H7 (cell line): ENCODE results near the gene SH3BGRL. TPM values are rescaled to one million over a fixed set of nuclear protein-coding genes. Genes with fewer than 3 reads are reported as not detected.

ENCODE experiments used
- DNase-seq: peaks from one replicate; pipeline ENCODE4 v3.0.0; 2012
- H3K27me3 ChIP-seq: 2 replicates; pipeline ENCODE4 v1.6.0; 2011; ENCODE audit warnings: mild to moderate bottlenecking, low read length; ENCODE audit not compliant: control insufficient read depth, insufficient read depth
- H3K36me3 ChIP-seq: replicated peaks from 2 replicates; pipeline ENCODE4 v1.5.1; 2011; ENCODE audit warnings: low read length; ENCODE audit not compliant: control insufficient read depth, insufficient read depth
- H3K4me3 ChIP-seq: 2 replicates; pipeline ENCODE4 v1.5.1; 2011; ENCODE audit warnings: low read depth, mild to moderate bottlenecking, control low read depth, low read length, moderate library complexity; ENCODE audit not compliant: insufficient read depth
- total RNA-seq: library from RNA; depleted of rRNA; stranded (reverse); fragments of >200 nt; shearing (Covaris generic); gene quantifications from 2 replicates; pipeline ENCODE4 v1.2.3, GENCODE V29; 2014; rRNA removed

The SH3BGRL gene
- total RNA-seq, result 51.7 and 65.3 TPM in 2 replicates

DNA sequence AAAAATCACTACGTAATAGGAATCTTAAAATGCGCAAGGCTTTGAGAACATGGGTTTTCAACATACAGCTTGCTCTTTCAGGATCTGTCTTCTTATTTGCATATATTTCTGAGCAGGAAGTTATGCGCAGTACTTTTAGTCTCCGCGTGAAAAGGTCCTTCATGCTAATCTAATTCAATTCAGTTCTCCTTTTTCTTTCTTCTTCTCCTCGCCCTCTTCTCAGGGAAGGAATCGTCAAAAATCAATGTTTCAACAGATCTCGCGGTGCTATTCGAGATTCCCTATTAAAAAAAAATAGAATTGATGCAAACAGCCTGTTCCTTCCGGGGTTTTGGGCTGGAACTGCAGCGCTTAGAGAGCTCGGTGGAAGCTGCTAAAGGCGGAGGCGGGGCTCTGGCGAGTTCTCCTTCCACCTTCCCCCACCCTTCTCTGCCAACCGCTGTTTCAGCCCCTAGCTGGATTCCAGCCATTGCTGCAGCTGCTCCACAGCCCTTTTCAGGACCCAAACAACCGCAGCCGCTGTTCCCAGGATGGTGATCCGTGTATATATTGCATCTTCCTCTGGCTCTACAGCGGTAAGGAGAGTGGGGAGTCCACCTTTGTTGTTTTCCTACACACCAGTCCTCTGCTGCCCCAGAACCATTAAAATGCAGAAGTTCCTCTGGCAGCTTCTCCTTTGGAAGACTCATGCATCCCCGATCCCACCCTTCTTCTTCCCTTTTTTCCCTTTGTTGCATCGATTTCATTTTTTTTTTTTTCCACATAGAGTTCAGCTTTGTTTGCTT lies at the start of gene SH3BGRL, which contains the start of gene HMGN5:
TSS of gene SH3BGRL (plus strand) at position 432 of the 785 bp plus-strand sequence. CDS start at position 531, 99 bp downstream.
TSS of gene HMGN5 (minus strand) at position 243 of the 785 bp plus-strand sequence. CDS start 80,364 bp downstream, outside the sequence.
- Histone ChIP-seq H3K36me3 (no peaks in the 10 kb centered on the region), H3K4me3 (peak within 1 kb of the TSS; percentile 43), H3K27me3 (no peaks in the 10 kb centered on the region)
- peak; percentile 35 for DNase-seq

DNA sequence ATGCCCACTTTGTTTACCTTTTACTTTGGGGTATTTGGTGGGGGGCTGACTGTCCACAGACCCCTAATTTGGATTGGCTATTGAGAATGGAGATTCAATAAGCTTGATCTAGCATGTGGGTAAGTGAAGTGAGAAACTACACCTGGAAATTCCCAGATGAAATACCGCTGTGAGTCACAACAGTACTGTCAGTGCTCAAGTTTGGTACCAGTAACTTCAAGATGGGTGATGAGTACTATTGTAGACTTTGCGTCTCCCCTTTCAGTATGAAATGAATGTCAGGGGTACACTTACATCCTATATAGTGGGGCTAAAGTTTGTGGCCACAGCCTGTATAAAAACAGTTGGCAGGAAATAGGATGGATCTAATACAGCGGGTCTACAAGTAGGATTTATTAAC lies 33.5 kb upstream of the SH3BGRL start:
- no peaks in the 10 kb centered on the region for H3K27me3 ChIP-seq

DNA sequence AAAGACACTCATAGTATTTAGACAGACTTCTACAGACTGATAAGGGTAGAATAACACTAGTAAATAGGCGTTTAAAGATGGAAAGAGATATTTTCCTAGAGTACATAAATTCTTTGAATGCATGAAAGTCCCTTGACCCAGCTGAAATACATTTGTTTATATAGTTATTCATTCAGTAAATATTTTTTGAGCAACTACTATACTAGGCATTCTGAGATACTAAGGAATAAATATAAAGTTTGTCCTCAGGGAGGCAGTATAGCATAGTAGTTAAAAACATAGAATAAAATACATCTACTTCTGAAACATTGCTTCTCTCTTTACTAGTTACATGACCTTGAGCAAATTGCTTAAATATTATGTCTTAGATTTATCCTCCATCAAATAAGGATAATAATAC lies 27.6 kb upstream of the SH3BGRL start:
- Histone ChIP-seq H3K4me3 (no peak overlapping the region), H3K36me3 (no peaks in the 10 kb centered on the region), H3K27me3 (no peaks in the 10 kb centered on the region)
- DNase-seq, result peak; percentile 1

More for the DNA sequence above, 33.5 kb upstream of the SH3BGRL start:
- no peaks in the 10 kb centered on the region for H3K36me3 ChIP-seq
- DNase-seq, result no peak
- no peak overlapping the region for H3K4me3 ChIP-seq

DNA sequence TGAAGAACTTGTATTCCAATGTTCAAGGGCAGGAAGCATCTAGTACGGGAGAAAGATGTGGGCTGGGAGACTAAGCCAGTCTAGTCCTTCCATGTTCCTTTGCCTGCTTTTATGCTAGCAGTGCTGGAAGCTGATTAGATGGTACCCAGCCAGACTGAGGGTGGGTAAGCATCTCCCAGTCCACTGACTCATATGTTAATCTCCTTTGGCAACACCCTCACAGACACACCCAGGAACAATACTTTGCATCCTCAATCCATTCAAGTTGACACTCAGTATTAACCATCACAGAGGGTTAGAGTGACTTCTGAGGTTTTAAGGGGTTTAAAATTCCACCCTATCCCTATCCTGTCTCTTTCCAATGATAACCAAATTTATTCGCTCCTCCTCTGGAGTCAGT lies 6.6 kb upstream of the SH3BGRL start:
- DNase-seq, result no peak
- no peak overlapping the region for H3K4me3 ChIP-seq
- no peaks in the 10 kb centered on the region for H3K27me3 ChIP-seq

DNA sequence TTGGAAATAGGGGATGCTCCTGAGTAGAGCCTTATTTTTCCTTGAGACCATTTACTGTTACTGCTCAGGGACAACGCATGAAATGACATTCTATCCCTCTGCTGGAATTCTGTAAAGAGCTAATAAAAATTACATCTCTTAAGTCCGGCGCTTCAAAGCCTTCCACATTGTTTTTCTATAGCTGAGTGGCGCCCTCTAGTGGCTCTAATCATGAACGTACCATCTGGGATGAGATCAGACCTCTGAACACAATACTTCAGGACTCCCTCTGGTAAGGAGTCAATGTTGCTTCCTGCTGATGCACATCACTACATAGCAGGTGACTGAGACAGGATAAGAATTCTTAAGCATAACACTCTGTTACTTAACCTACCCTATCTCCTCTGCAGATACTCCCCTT lies 6.2 kb upstream of the SH3BGRL start:
- H3K36me3 ChIP-seq, result no peaks in the 10 kb centered on the region
- peak; percentile 19 for DNase-seq
- no peaks in the 10 kb centered on the region for H3K27me3 ChIP-seq
- H3K4me3 ChIP-seq, result no peak overlapping the region

More for the DNA sequence above, 6.6 kb upstream of the SH3BGRL start:
- H3K36me3 ChIP-seq, result no peaks in the 10 kb centered on the region

- DNase-seq, result no peak
- no peak overlapping the region for H3K4me3 ChIP-seq
- H3K36me3 ChIP-seq, result no peaks in the 10 kb centered on the region
- no peaks in the 10 kb centered on the region for H3K27me3 ChIP-seq
Measured at GRCh38 chrX:81201071-81201470, 831 bp upstream of the SH3BGRL start.

GRCh38 chrX:81202456-81202819 lies 536 bp downstream of the SH3BGRL start:
- no peak for DNase-seq
- Histone ChIP-seq H3K27me3 (no peaks in the 10 kb centered on the region), H3K4me3 (peak overlapping the region; percentile 43), H3K36me3 (no peaks in the 10 kb centered on the region)

DNA sequence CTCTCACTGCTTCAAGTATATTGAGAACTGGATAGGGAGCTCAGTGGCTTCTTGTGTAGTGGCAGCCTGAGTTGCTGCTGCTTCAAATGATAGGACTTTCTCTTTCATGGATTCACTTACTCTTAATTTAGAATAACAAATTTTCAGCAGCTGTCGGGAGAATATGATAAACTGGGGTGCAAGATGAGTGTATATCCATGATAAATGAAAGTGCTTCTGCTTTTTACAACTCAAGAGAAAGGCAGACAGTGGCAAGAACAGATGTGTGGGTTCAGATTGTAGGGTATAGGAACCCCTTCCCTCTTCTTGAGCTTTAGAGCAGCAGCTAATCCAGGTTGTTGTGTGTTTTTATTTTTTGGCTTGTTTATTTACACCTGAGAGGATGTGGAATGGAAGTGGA lies 1.0 kb downstream of the SH3BGRL start:
- no peaks in the 10 kb centered on the region for H3K36me3 ChIP-seq
- H3K4me3 ChIP-seq, result peak overlapping the region; percentile 43
- no peak for DNase-seq
- H3K27me3 ChIP-seq, result no peaks in the 10 kb centered on the region

- Histone ChIP-seq H3K36me3 (no peaks in the 10 kb centered on the region), H3K4me3 (no peak overlapping the region), H3K27me3 (no peaks in the 10 kb centered on the region)
- no peak for DNase-seq
Measured at GRCh38 chrX:81205551-81205950, 3.6 kb downstream of the SH3BGRL start.

GRCh38 chrX:81206476-81206875 lies 4.6 kb downstream of the SH3BGRL start:
- no peaks in the 10 kb centered on the region for H3K27me3 ChIP-seq
- no peak for DNase-seq
- H3K36me3 ChIP-seq, result no peaks in the 10 kb centered on the region
- no peak overlapping the region for H3K4me3 ChIP-seq

DNA sequence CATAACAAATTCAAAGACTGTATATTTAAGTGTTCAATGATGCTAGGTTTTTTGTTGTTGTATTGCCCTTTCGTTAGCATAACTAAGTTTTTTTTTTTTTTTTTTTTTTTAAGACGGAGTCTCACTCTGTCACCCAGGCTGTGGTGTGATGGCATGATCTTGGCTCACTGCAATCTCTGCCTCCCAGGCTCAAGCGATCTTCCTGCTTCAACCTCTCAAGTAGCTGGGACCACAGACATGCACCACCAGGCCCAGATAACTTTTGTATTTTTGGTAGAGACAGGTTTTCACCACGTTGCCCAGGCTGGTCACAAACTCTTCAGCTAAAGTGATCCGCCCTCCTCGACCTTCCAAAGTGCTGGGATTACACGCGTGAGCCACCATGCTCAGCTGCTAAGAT lies 7.0 kb downstream of the SH3BGRL start:
- no peak for DNase-seq
- Histone ChIP-seq H3K4me3 (no peak overlapping the region), H3K36me3 (no peaks in the 10 kb centered on the region), H3K27me3 (no peaks in the 10 kb centered on the region)

- no peak overlapping the region for H3K4me3 ChIP-seq
- no peak for DNase-seq
- no peaks in the 10 kb centered on the region for H3K36me3 ChIP-seq
- no peaks in the 10 kb centered on the region for H3K27me3 ChIP-seq
Measured at GRCh38 chrX:81215685-81216084, 13.8 kb downstream of the SH3BGRL start.

DNA sequence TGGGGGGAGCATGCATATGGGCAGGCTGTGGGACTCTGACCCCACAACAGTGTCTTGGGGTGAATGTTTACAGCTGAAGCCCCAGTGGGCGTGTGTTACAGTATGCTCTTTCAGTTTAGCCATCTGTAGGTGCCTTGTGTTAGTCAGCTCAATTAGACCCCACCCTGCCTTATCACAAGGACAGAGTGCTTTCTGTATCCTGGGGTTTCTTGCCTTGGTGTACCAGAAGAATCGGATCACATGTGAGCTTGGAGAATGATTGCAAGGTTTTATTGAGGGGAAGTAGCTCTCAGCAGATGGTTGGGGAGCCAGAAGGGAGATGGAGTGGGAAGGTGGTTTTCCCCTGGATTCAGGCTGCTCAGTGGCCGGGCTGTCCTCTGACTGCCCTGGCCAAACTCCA lies 27.3 kb downstream of the SH3BGRL start:
- Histone ChIP-seq H3K27me3 (no peaks in the 10 kb centered on the region), H3K36me3 (no peaks in the 10 kb centered on the region), H3K4me3 (no peak overlapping the region)
- DNase-seq, result no peak

GRCh38 chrX:81229901-81230300 lies 28.0 kb downstream of the SH3BGRL start:
- Histone ChIP-seq H3K36me3 (no peaks in the 10 kb centered on the region), H3K4me3 (no peak overlapping the region), H3K27me3 (no peaks in the 10 kb centered on the region)
- no peak for DNase-seq

- Histone ChIP-seq H3K4me3 (no peak overlapping the region), H3K27me3 (no peaks in the 10 kb centered on the region), H3K36me3 (no peaks in the 10 kb centered on the region)
- no peak for DNase-seq
Measured at GRCh38 chrX:81231476-81231875, 29.6 kb downstream of the SH3BGRL start.
